ENCODE measurements around the gene FEM1B.

Gene FEM1B

DNA sequence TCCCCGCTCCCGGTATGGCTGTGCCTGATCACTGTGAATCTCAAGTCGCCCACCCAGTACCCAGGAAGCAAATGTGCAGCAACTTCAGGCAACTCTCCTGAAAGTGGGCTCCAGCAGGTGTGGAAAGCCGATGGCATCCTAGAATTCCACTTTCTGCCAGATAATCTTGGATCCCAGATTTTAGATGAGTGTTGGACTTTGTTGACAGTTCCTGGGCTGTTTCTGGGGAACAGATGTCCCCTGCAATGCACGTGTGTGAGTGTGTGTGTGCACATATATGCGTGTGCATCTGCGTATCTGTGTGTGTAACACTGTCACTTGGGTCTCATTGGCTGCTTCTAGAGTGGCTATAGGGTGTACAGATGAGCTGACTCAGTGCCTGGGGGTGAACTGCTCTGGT lies 59.0 kb downstream of the FEM1B start:
- Histone ChIP-seq H3K27me3 (ENCODE audit: control insufficient read depth, insufficient read depth, low read length) (no peaks in the 10 kb centered on the region), H3K4me3 (ENCODE audit: low read length) (no peak overlapping the region), H3K4me1 (ENCODE audit: control insufficient read depth, low read depth, low read length) (peaks cover 6% of the 10 kb centered on the region), H3K9ac (ENCODE audit: low read length) (no peak overlapping the region), H3K36me3 (ENCODE audit: control insufficient read depth, low read depth, low read length) (no peaks in the 10 kb centered on the region), H3K27ac (ENCODE audit: low read length) (no peak overlapping the region), H3K9me3 (ENCODE audit: control insufficient read depth, low read depth, low read length) (no peaks in the 10 kb centered on the region)

DNA sequence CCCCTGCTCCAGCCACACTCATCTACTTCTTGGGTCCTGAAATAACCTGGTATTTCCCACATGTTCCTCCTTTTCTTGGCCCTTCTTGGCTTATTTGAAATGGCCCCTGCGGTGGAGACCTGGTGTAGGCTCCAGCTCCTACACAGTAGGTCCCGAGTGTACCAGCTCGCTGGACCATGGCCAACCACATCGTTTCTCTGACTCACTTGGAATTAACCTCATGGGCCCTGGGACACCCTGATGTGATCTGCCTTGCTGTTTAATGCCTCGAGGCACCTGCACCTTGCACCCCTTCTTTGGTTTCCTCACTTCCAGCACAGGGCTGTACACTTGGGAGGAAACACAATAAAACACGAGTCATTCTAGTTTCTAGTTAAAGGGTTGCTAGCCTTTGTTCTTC lies 60.3 kb downstream of the FEM1B start:
- H3K9me3 ChIP-seq (ENCODE audit: control insufficient read depth, low read depth, low read length), result no peaks in the 10 kb centered on the region
- no peak overlapping the region for H3K9ac ChIP-seq (ENCODE audit: low read length)
- no peaks in the 10 kb centered on the region for H3K4me1 ChIP-seq (ENCODE audit: control insufficient read depth, low read depth, low read length)
- H3K36me3 ChIP-seq (ENCODE audit: control insufficient read depth, low read depth, low read length), result no peaks in the 10 kb centered on the region
- H3K27me3 ChIP-seq (ENCODE audit: control insufficient read depth, insufficient read depth, low read length), result no peaks in the 10 kb centered on the region
- H3K27ac ChIP-seq (ENCODE audit: low read length), result no peak overlapping the region
- H3K4me3 ChIP-seq (ENCODE audit: low read length), result no peak overlapping the region

DNA sequence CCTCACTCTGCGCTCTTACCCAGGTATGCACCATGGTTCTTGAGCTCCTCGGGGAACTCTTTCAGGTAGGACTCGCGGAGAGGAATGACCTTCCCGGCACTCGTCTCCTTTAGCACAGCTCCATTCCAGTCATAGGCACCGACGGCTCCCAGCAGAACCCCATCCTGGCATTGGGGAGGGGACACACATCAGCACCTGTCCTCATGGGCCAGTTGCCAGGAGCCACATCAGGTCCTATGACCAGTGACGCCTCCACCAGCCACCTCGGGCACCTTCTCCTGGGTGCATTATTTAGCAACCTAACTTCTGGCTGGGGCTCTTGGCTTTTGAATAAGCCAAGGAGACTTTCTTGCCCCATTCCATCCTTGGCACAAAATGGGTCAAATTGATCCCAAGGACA lies 61.9 kb downstream of the FEM1B start:
- Histone ChIP-seq H3K9ac (ENCODE audit: low read length) (no peak overlapping the region), H3K4me3 (ENCODE audit: low read length) (no peak overlapping the region), H3K9me3 (ENCODE audit: control insufficient read depth, low read depth, low read length) (no peaks in the 10 kb centered on the region), H3K36me3 (ENCODE audit: control insufficient read depth, low read depth, low read length) (no peaks in the 10 kb centered on the region), H3K27ac (ENCODE audit: low read length) (no peak overlapping the region), H3K4me1 (ENCODE audit: control insufficient read depth, low read depth, low read length) (no peaks in the 10 kb centered on the region), H3K27me3 (ENCODE audit: control insufficient read depth, insufficient read depth, low read length) (no peaks in the 10 kb centered on the region)

DNA sequence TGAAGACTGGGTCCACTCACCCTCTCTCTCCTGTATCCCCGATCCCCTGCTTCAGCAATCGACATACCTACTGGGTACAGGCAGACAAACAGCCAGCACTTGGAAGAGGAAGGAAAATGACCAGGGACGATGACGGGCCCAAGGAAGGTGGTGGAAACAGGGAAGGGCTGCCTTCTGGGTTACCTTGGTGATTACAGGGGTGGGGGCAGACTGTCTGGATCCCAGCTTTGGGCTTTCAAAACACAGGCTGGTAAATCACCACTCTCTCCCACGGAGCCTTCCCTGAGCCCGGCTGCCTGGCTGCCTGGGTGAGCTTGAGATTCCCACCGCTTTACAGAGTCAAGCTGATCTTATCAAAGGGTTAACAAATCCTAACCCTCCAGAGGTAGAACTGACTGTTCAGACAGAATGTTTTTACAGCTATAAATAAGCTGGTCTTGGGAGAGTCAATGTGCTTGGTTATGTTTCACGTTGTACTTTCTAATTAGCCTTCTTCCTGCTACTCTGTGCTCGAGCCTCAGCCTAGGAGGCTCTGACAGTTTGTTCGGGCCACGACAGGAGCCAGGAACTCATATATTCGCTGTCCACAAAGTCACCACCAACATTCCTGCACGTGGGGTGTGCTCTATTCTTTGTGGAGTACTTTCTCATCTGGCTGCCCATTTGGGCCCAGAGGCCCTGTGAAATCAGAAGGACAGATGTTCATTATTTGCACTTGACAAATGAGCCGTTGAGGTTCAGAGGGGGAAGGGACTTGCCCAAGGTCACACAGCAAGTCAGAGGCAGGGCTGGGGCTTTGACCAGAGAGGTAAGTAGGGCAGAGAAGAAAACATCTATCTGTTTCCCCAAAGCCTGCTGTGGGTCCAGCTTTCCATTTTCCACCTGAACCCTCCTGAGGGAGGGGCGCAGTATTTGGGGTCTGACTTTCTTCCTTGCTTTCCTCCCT lies 63.5 kb downstream of the FEM1B start:
- Histone ChIP-seq H3K27me3 (ENCODE audit: control insufficient read depth, insufficient read depth, low read length) (no peaks in the 10 kb centered on the region), H3K4me3 (ENCODE audit: low read length) (no peak overlapping the region), H3K9ac (ENCODE audit: low read length) (no peak overlapping the region), H3K9me3 (ENCODE audit: control insufficient read depth, low read depth, low read length) (no peaks in the 10 kb centered on the region), H3K27ac (ENCODE audit: low read length) (no peak overlapping the region), H3K4me1 (ENCODE audit: control insufficient read depth, low read depth, low read length) (no peaks in the 10 kb centered on the region), H3K36me3 (ENCODE audit: control insufficient read depth, low read depth, low read length) (no peaks in the 10 kb centered on the region)

DNA sequence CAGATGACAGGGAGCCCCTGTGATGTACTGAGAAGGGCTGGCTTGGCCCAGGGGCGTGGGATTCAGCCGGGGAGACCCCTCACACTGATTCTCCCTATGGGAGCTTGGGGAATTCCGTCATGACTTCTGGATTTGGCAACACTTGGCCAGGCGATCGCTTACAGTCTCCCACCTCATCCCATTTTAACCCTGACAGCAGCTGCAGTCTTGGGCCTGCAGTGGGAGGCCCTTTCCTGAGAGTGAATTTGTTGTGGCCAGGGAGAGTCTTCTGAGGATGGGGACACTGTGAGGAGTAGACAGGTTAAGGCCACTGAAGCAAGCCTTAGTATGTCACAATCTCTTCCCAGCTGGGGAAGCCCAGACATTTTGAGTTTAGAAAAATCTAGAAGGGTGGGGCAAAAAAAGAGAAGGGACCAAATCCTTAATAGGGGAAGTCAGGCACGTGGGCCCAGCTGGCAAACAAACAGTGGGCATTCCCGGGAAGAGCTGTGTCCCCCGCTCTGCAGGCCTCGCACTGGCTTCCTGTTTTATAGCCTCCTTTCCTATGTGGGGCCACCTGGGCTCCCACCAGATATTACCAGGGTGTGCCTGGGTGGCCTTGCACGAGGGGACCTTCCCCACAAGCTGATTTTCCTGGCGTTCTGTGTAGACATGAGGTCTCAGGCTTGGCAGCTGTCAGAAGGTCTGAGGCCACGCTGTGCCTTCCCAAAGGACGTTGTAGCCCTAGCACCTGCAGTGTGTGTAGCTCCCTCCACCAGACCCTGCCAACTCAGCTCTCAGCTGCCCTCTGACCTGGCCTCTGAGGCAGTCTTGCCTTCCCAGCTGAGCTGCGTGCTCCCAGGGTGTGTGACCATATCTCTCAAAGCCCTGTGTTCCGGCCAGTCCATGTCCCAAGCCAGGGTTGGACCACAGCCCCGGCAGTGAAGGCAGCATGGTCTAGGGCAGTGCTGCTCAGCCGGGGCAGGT lies 64.5 kb downstream of the FEM1B start:
- H3K27me3 ChIP-seq (ENCODE audit: control insufficient read depth, insufficient read depth, low read length), result no peaks in the 10 kb centered on the region
- H3K27ac ChIP-seq (ENCODE audit: low read length), result no peak overlapping the region
- no peaks in the 10 kb centered on the region for H3K9me3 ChIP-seq (ENCODE audit: control insufficient read depth, low read depth, low read length)
- H3K36me3 ChIP-seq (ENCODE audit: control insufficient read depth, low read depth, low read length), result no peaks in the 10 kb centered on the region
- H3K4me3 ChIP-seq (ENCODE audit: low read length), result no peak overlapping the region
- H3K4me1 ChIP-seq (ENCODE audit: control insufficient read depth, low read depth, low read length), result no peaks in the 10 kb centered on the region
- H3K9ac ChIP-seq (ENCODE audit: low read length), result no peak overlapping the region

DNA sequence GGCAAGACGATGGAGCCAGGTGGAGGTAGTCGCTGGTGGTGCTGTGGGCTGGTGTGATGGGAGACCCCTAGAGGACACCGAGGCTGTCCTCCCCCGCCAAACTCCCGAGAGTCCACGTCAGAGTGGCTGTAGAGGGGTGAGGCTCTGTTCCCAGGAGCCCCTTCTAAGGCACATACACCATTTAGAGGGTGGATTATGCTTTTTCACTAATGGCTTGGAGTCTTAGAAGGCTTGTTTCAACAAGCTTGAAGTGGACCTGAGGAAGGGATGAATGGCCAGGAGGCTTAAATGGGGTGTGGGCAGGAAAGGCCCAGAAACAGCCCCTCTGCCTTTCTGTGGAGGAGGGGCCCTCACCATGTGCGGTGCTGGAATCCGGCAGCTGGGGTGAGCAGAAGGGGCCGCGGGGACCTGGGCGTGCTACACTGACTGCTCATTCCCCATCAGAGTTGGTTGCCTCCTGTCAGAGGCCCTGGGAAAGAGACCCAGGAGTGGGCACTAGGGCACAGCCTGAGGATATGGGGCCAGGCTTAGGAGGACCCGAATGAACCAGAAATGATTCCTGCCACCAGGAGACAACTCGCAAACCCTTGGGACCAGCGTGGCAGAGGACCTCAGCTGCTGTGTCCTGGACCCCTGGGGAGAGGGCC lies 66.2 kb downstream of the FEM1B start:
- Histone ChIP-seq H3K9me3 (ENCODE audit: control insufficient read depth, low read depth, low read length) (no peaks in the 10 kb centered on the region), H3K36me3 (ENCODE audit: control insufficient read depth, low read depth, low read length) (no peaks in the 10 kb centered on the region), H3K27me3 (ENCODE audit: control insufficient read depth, insufficient read depth, low read length) (no peaks in the 10 kb centered on the region), H3K4me3 (ENCODE audit: low read length) (no peak overlapping the region), H3K9ac (ENCODE audit: low read length) (no peak overlapping the region), H3K4me1 (ENCODE audit: control insufficient read depth, low read depth, low read length) (no peaks in the 10 kb centered on the region), H3K27ac (ENCODE audit: low read length) (no peak overlapping the region)

DNA sequence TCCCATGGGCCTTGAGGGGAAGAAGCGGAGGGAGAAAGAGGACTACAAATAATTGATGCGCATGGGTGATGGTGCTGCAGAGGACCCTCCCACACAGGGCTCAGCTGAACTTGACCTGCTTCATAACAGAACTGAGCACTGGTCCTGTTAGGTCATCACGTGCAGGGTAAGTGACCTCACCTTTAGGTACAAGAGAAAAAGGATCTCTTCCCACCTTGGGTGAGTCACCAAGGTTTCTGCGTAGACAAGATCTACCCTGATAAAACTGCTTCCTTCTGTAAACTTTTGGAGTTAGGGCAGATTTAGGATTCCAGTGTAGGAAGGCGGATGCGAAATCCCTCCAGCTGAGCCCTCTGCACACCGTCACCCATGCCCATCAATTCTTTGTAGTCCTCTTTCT lies 67.1 kb downstream of the FEM1B start:
- Histone ChIP-seq H3K9ac (ENCODE audit: low read length) (no peak overlapping the region), H3K36me3 (ENCODE audit: control insufficient read depth, low read depth, low read length) (no peaks in the 10 kb centered on the region), H3K27ac (ENCODE audit: low read length) (no peak overlapping the region), H3K9me3 (ENCODE audit: control insufficient read depth, low read depth, low read length) (no peaks in the 10 kb centered on the region), H3K4me3 (ENCODE audit: low read length) (no peak overlapping the region), H3K27me3 (ENCODE audit: control insufficient read depth, insufficient read depth, low read length) (no peaks in the 10 kb centered on the region), H3K4me1 (ENCODE audit: control insufficient read depth, low read depth, low read length) (no peaks in the 10 kb centered on the region)
